CD4-positive, alpha-beta T cell treated with Interleukin-6 at 100 ng/mL for 8 hours (primary cell): ENCODE results near the gene CHST11.
"Not testable (repeated sequence)": the region's sequence is repeated elsewhere in the genome, so short reads cannot be mapped to it uniquely, and the experiment has no call there.

ENCODE experiments used
- DNase-seq: peaks from one replicate; pipeline ENCODE4 v3.0.0-alpha.2; 2020; ENCODE audit warnings: mixed read lengths, low spot score

The CHST11 gene

GRCh38 chr12:104741077-104741476 is 284.3 kb downstream of the CHST11 start:
- DNase-seq = no peak

- DNase-seq = no peak
These were observed 285.0 kb downstream of the CHST11 start for GRCh38 chr12:104741497-104742367.

- no peak for DNase-seq
These were observed 285.9 kb downstream of the CHST11 start for GRCh38 chr12:104742551-104743201.

- no peak for DNase-seq
These were observed 286.4 kb downstream of the CHST11 start for GRCh38 chr12:104743202-104743580.

- DNase-seq = not testable (repeated sequence)
These were observed 287.2 kb downstream of the CHST11 start for GRCh38 chr12:104743753-104744548.

GRCh38 chr12:104746467-104747088 is 289.8 kb downstream of the CHST11 start:
- DNase-seq = no peak

GRCh38 chr12:104747330-104747729 is 290.6 kb downstream of the CHST11 start:
- no peak for DNase-seq

- no peak for DNase-seq
These were observed 291.2 kb downstream of the CHST11 start for GRCh38 chr12:104747955-104748354.

- DNase-seq = no peak
These were observed 291.6 kb downstream of the CHST11 start for GRCh38 chr12:104748356-104748755.

- no peak for DNase-seq
These were observed 292.0 kb downstream of the CHST11 start for GRCh38 chr12:104748790-104749189.

GRCh38 chr12:104749545-104749944 is 292.8 kb downstream of the CHST11 start:
- DNase-seq = no peak

- DNase-seq = no peak
These were observed 293.3 kb downstream of the CHST11 start for GRCh38 chr12:104750061-104750460.

GRCh38 chr12:104751120-104751519 is 294.4 kb downstream of the CHST11 start:
- no peak for DNase-seq

GRCh38 chr12:104751594-104751993 is 294.8 kb downstream of the CHST11 start:
- no peak for DNase-seq

- DNase-seq = no peak
These were observed 295.3 kb downstream of the CHST11 start for GRCh38 chr12:104752016-104752415.

GRCh38 chr12:104752881-104753280 is 296.1 kb downstream of the CHST11 start:
- DNase-seq = no peak

- DNase-seq = no peak
These were observed 300.2 kb downstream of the CHST11 start for GRCh38 chr12:104756901-104757300.

- no peak for DNase-seq
These were observed 302.0 kb downstream of the CHST11 start for GRCh38 chr12:104758771-104759170.

- no peak for DNase-seq
These were observed 304.3 kb downstream of the CHST11 start for GRCh38 chr12:104761091-104761490.

- no peak for DNase-seq
These were observed 304.9 kb downstream of the CHST11 start for GRCh38 chr12:104761611-104762010.

- DNase-seq = no peak
These were observed 306.5 kb downstream of the CHST11 start for GRCh38 chr12:104763168-104763805.
